Keratinocyte (primary cell): ENCODE measurements around the gene MAPK9. TPM values are rescaled to one million over a fixed set of nuclear protein-coding genes. Genes with fewer than 3 reads are reported as not detected.

Experiments
- DNase-seq: peaks from one replicate; pipeline ENCODE4 v3.0.0-alpha.2; 2011; ENCODE audit warnings: low read depth, missing footprints, low spot score
- FAIRE-seq: peaks from 2 replicates; lab custom pipeline; 2011; peaks lifted over from hg19 to GRCh38; lab: Jason Lieb, UNC
- H2AFZ ChIP-seq: 2 replicates; pipeline ENCODE4 v1.6.0; 2012; ENCODE audit warnings: low read length, control low read depth, inconsistent platforms; ENCODE audit not compliant: control insufficient read depth
- H3K27ac ChIP-seq: 2 replicates; pipeline ENCODE4 v1.5.1; 2011; ENCODE audit warnings: low read length; ENCODE audit not compliant: control insufficient read depth, insufficient read depth
- H3K27me3 ChIP-seq: 3 replicates; pipeline ENCODE4 v1.6.0; 2011; ENCODE audit warnings: low read length; ENCODE audit not compliant: control insufficient read depth, insufficient read depth; ENCODE audit errors: extremely low read depth
- H3K36me3 ChIP-seq, 2 experiments: 2 replicates in 1 of 2; 3 replicates in 1 of 2; pipeline ENCODE4 v1.5.1; 2011; ENCODE audit warnings: low read length in 2 of 2, mild to moderate bottlenecking in 1 of 2; ENCODE audit not compliant: control insufficient read depth in 2 of 2, insufficient read depth in 2 of 2; ENCODE audit errors: extremely low read depth in 1 of 2
- H3K4me1 ChIP-seq: 3 replicates; pipeline ENCODE4 v1.5.1; 2011; ENCODE audit warnings: low read length; ENCODE audit not compliant: control insufficient read depth, insufficient read depth; ENCODE audit errors: extremely low read depth
- H3K4me2 ChIP-seq: 3 replicates; pipeline ENCODE4 v1.6.0; 2011; ENCODE audit warnings: low read depth, low read length; ENCODE audit not compliant: control insufficient read depth, insufficient read depth; ENCODE audit errors: extremely low read depth
- H3K4me3 ChIP-seq, 3 experiments: fragments of 200-600 bp in 1 of 3; sonication (generic) in 1 of 3; 2 replicates in 2 of 3; 3 replicates in 1 of 3; pipeline ENCODE4 v1.5.1; 2011 to 2016; ENCODE audit warnings: low read length in 3 of 3, mild to moderate bottlenecking in 3 of 3, control low read depth in 2 of 3, inconsistent platforms in 1 of 3, low read depth in 1 of 3, mixed read lengths in 1 of 3, mixed run types in 1 of 3, moderate library complexity in 1 of 3; ENCODE audit not compliant: control insufficient read depth in 2 of 3, insufficient read depth in 2 of 3; ENCODE audit errors: extremely low read depth in 1 of 3
- H3K79me2 ChIP-seq: 2 replicates; pipeline ENCODE4 v1.6.0; 2012; ENCODE audit warnings: low read length; ENCODE audit not compliant: control insufficient read depth, insufficient read depth
- H3K9ac ChIP-seq: 3 replicates; pipeline ENCODE4 v1.6.0; 2011; ENCODE audit warnings: low read length; ENCODE audit not compliant: control insufficient read depth, insufficient read depth; ENCODE audit errors: extremely low read depth
- H3K9me1 ChIP-seq: 3 replicates; pipeline ENCODE4 v1.6.0; 2011; ENCODE audit warnings: low read length; ENCODE audit not compliant: control insufficient read depth, insufficient read depth; ENCODE audit errors: extremely low read depth
- H3K9me3 ChIP-seq: 2 replicates; pipeline ENCODE4 v1.5.1; 2012; ENCODE audit warnings: low read depth, low read length; ENCODE audit not compliant: control insufficient read depth
- H4K20me1 ChIP-seq: 3 replicates; pipeline ENCODE4 v1.6.0; 2011; ENCODE audit warnings: low read length; ENCODE audit not compliant: control insufficient read depth, insufficient read depth; ENCODE audit errors: extremely low read depth
- EZH2 ChIP-seq: IDR thresholded peaks from one replicate; pipeline ENCODE4 v1.6.1; 2012; ENCODE audit warnings: inconsistent platforms, mild to moderate bottlenecking, low read length, moderate library complexity
- dilution Hi-C: fragments of 300-500 bp; cut with MboI; formaldehyde crosslinking; loops from one replicate; pipeline ENCODE4 v1.7.0; 2020; ENCODE audit warnings: low sequenced_read_pairs; ENCODE audit not compliant: extremely low pct_ligation_motif_present
- polyA plus RNA-seq, 5 experiments: library from polyadenylated mRNA; depleted of rRNA in 3 of 5; stranded (reverse) in 3 of 5; stranded (forward) in 1 of 5; unstranded in 1 of 5; fragments of >200 nt; gene quantifications; 1 replicate in 1 of 5; 2 replicates in 3 of 5; 3 replicates in 1 of 5; pipeline versions ENCODE4 v1.2.1 to v1.2.3, GENCODE V29; 2011 to 2012; ENCODE audit warnings: missing spikeins in 2 of 5, low read depth in 1 of 5, low replicate concordance in 1 of 5
- TF ChIP-seq, protein P1 (sequence below), 3 experiments: IDR thresholded peaks in 1 of 3; conservative IDR thresholded peaks in 1 of 3; optimal IDR thresholded peaks in 1 of 3; 2 replicates in 2 of 3; 3 replicates in 1 of 3; pipeline versions ENCODE3 to v1.5.1; 2011; ENCODE audit warnings: low read length in 3 of 3, mild to moderate bottlenecking in 3 of 3, moderate library complexity in 2 of 3, control low read depth in 1 of 3, inconsistent platforms in 1 of 3; ENCODE audit not compliant: insufficient read depth in 2 of 3; ENCODE audit errors: extremely low read depth in 1 of 3

Gene MAPK9
- polyA plus RNA-seq, 1 donor (not counting 4 experiments of a cell fraction or from before 2014, with no cell fraction given), result 49.4 TPM

GRCh38 chr5:180304431-180305375 is 12.8 kb upstream of the MAPK9 start:
- Histone ChIP-seq H3K27me3 (no peaks in the 10 kb centered on the region), H3K79me2 (no peaks in the 10 kb centered on the region), H3K9me1 (no peaks in the 10 kb centered on the region), H4K20me1 (no peaks in the 10 kb centered on the region), H3K4me3 (no peak overlapping the region), H3K9ac (no peak overlapping the region), H3K36me3 (no peaks in the 10 kb centered on the region), H3K4me2 (no peak overlapping the region), H3K27ac (no peak overlapping the region), H2AFZ (no peak overlapping the region), H3K9me3 (no peaks in the 10 kb centered on the region), H3K4me1 (no peaks in the 10 kb centered on the region)
- dilution Hi-C loops, result no loop called here
- TF ChIP-seq, protein P1, sequence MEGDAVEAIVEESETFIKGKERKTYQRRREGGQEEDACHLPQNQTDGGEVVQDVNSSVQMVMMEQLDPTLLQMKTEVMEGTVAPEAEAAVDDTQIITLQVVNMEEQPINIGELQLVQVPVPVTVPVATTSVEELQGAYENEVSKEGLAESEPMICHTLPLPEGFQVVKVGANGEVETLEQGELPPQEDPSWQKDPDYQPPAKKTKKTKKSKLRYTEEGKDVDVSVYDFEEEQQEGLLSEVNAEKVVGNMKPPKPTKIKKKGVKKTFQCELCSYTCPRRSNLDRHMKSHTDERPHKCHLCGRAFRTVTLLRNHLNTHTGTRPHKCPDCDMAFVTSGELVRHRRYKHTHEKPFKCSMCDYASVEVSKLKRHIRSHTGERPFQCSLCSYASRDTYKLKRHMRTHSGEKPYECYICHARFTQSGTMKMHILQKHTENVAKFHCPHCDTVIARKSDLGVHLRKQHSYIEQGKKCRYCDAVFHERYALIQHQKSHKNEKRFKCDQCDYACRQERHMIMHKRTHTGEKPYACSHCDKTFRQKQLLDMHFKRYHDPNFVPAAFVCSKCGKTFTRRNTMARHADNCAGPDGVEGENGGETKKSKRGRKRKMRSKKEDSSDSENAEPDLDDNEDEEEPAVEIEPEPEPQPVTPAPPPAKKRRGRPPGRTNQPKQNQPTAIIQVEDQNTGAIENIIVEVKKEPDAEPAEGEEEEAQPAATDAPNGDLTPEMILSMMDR (optimal IDR thresholded peaks at IDR 0.05 in 1 of 3, IDR thresholded peaks at IDR 0.05 in 1 of 3, conservative IDR thresholded peaks at IDR 0.05 in 1 of 3; ENCODE audit: extremely low read depth in 1 of 3, insufficient read depth in 2 of 3, low read length in 3 of 3), result no peak
- no peak for TF ChIP-seq EZH2
- DNase-seq, result no peak
- no peak for FAIRE-seq

DNA sequence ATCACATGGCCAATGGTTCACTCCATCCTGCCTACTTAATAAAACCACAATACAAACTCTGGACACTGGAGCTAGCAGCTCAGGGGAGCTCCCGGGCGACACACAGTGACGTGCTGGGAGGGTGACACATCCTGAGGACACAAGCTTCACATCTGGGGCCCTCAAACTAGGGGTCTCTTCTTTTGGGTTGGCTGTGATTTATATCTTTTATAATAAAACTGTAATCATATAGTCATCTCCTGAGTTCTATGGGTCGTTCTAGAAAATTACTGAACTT is 12.1 kb upstream of the MAPK9 start:
- Histone ChIP-seq H3K9me3 (no peaks in the 10 kb centered on the region), H3K79me2 (no peaks in the 10 kb centered on the region), H4K20me1 (no peaks in the 10 kb centered on the region), H3K4me2 (no peak overlapping the region), H3K27ac (no peak overlapping the region), H3K9me1 (no peaks in the 10 kb centered on the region), H3K4me3 (no peak overlapping the region), H3K4me1 (no peaks in the 10 kb centered on the region), H2AFZ (no peak overlapping the region), H3K9ac (no peak overlapping the region), H3K27me3 (no peaks in the 10 kb centered on the region), H3K36me3 (no peaks in the 10 kb centered on the region)
- dilution Hi-C loops, result no loop called here
- TF ChIP-seq EZH2, result no peak
- TF ChIP-seq, protein P1 (optimal IDR thresholded peaks at IDR 0.05 in 1 of 3, IDR thresholded peaks at IDR 0.05 in 1 of 3, conservative IDR thresholded peaks at IDR 0.05 in 1 of 3; ENCODE audit: extremely low read depth in 1 of 3, insufficient read depth in 2 of 3, low read length in 3 of 3), result no peak
- DNase-seq, result no peak
- FAIRE-seq, result no peak
